Peyer's patch (tissue), 4 donors: Measurements from ENCODE around the gene IGFLR1. TPM values are rescaled to one million over a fixed set of nuclear protein-coding genes. Genes with fewer than 3 reads are reported as not detected.

Experiments used
- DNase-seq, 3 donors: peaks; one replicate each; pipeline ENCODE4 v3.0.0-alpha.2; 2017 to 2019
- H3K27ac ChIP-seq, 4 donors: fragments of 200-600 bp; sonication (generic); one replicate each; pipeline ENCODE4 v1.5.1; 2016 to 2019
- H3K27me3 ChIP-seq, 2 donors: fragments of 200-600 bp; sonication (generic); one replicate each; pipeline ENCODE4 v1.5.1; 2019
- H3K36me3 ChIP-seq, 3 donors: fragments of 200-600 bp; sonication (generic); one replicate each; pipeline ENCODE4 v1.5.1; 2016 to 2019
- H3K4me1 ChIP-seq, 4 donors: fragments of 200-600 bp; sonication (generic); one replicate each; pipeline ENCODE4 v1.5.1; 2016 to 2019
- H3K4me3 ChIP-seq, 4 donors: fragments of 200-600 bp; sonication (generic); 1 replicate in 3 of 4; 2 replicates in 1 of 4; pipeline ENCODE4 v1.5.1; 2016 to 2019; ENCODE audit warnings: mild to moderate bottlenecking in 1 of 4
- H3K9me3 ChIP-seq, 4 donors: fragments of 200-600 bp; sonication (generic); one replicate each; pipeline ENCODE4 v1.5.1; 2016 to 2019; ENCODE audit warnings: mild to moderate bottlenecking in 1 of 4
- POLR2A ChIP-seq, 2 donors: fragments of 450-650 bp; IDR thresholded peaks; one replicate each; pipeline ENCODE4 v1.5.1; 2017; ENCODE audit warnings: antibody characterized with exemption in 2 of 2, mild to moderate bottlenecking in 2 of 2, moderate library complexity in 2 of 2
- total RNA-seq, 4 donors: library from RNA; depleted of rRNA; stranded (reverse); fragments of >200 nt; gene quantifications; one replicate each; pipeline ENCODE4 v1.1.0, GENCODE V29; 2016
- TF ChIP-seq, protein P1 (sequence below), 6 experiments: fragments of 450-650 bp in 4 of 6; fragments of 200-600 bp in 2 of 6; sonication (generic) in 1 of 6; IDR thresholded peaks; one replicate each; pipeline ENCODE4 v1.5.1; 2017 to 2019; ENCODE audit warnings: antibody characterized with exemption in 6 of 6, mild to moderate bottlenecking in 3 of 6, moderate library complexity in 1 of 6

The IGFLR1 gene, protein sequence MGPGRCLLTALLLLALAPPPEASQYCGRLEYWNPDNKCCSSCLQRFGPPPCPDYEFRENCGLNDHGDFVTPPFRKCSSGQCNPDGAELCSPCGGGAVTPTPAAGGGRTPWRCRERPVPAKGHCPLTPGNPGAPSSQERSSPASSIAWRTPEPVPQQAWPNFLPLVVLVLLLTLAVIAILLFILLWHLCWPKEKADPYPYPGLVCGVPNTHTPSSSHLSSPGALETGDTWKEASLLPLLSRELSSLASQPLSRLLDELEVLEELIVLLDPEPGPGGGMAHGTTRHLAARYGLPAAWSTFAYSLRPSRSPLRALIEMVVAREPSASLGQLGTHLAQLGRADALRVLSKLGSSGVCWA
- 10 to 100 TPM in 3 of 4 donors, 1 to 10 TPM in 1; 8.3 to 14.2 (median 12.3) TPM for total RNA-seq

DNA sequence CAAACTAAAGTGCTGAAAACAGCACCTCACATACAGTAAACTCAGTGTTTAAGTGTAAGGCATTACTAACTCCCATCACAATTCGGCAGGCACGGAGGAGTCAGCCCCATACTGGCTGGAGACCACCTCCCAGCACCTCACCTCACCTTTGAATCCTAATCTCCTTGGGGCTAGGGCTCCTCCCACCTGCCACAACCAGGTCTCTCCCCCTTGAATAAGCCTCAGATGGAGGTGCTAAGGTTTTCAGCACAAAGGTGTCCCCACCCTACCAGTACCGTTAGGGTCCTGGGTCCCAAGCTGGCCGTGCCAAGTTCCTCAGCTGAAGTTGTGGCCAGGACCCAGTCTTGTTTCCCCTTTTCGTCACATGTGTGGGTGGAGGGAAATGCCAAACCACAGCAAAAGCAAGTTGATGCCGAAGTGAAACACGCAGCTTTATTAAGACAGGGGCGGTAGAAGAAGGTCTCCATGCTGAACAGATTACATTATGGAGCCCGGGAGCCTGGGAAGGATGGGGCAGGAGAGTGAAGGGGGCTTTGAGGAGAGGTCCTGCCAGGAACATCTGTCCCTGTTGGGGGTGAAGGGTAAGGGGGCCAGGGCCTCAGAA lies at the start of gene IGFLR1:
TSS of gene IGFLR1 (minus strand) at position 332 of the 604 bp plus-strand sequence. CDS start 1,272 bp downstream, outside the sequence.
- peak in 2 of 3 donors; percentile 81 to 83 for DNase-seq
- H3K4me1 ChIP-seq, result peaks cover 0 to 34% (median 19%) of the 10 kb centered on the region in 4 donors

DNA sequence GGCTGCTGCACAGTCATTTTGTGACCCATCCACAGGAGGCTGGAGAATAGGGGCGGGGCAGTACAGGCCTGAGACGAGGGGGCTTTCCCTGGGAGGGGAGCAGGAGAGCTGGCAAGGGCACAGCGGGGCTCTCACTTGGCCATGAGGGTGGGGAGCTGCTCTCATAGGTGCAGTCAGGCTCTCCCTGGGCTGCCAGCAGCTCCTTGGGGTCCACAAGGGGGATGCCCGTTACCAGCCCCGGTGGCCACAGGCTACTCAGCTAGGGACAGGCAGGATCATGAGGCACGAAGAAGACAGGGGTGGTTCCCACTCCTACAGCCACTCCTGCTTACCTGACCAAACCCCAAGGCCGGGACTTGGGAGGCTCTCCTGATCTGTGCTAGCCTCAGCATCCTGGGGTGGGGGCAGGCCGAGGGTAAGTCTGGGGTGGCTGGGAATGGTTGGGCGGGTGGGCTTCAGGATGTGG lies 49.6 kb upstream of the IGFLR1 start:
- Histone ChIP-seq H3K36me3 (no peaks in the 10 kb centered on the region), H3K27me3 (no peaks in the 10 kb centered on the region), H3K4me1 (no peaks in the 10 kb centered on the region), H3K4me3 (no peak overlapping the region), H3K27ac (no peak overlapping the region), H3K9me3 (no peaks in the 10 kb centered on the region)
- no peak for DNase-seq
- TF ChIP-seq POLR2A (IDR thresholded peaks at IDR 0.05), result no peak
- TF ChIP-seq, protein P1, sequence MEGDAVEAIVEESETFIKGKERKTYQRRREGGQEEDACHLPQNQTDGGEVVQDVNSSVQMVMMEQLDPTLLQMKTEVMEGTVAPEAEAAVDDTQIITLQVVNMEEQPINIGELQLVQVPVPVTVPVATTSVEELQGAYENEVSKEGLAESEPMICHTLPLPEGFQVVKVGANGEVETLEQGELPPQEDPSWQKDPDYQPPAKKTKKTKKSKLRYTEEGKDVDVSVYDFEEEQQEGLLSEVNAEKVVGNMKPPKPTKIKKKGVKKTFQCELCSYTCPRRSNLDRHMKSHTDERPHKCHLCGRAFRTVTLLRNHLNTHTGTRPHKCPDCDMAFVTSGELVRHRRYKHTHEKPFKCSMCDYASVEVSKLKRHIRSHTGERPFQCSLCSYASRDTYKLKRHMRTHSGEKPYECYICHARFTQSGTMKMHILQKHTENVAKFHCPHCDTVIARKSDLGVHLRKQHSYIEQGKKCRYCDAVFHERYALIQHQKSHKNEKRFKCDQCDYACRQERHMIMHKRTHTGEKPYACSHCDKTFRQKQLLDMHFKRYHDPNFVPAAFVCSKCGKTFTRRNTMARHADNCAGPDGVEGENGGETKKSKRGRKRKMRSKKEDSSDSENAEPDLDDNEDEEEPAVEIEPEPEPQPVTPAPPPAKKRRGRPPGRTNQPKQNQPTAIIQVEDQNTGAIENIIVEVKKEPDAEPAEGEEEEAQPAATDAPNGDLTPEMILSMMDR (IDR thresholded peaks at IDR 0.05), result no peak

More for the DNA sequence above, at the start of gene IGFLR1:
- Histone ChIP-seq H3K9me3 (no peaks in the 10 kb centered on the region), H3K36me3 (peaks cover 0 to 26% (median 0%) of the 10 kb centered on the region in 3 donors), H3K27ac (peak within 1 kb of the TSS; percentile 85 to 98 (median 90)), H3K4me3 (peak within 1 kb of the TSS; percentile 53 to 78 (median 66)), H3K27me3 (no peaks in the 10 kb centered on the region)
- no peak for TF ChIP-seq POLR2A (IDR thresholded peaks at IDR 0.05)
- TF ChIP-seq, protein P1 (IDR thresholded peaks at IDR 0.05), result no peak

DNA sequence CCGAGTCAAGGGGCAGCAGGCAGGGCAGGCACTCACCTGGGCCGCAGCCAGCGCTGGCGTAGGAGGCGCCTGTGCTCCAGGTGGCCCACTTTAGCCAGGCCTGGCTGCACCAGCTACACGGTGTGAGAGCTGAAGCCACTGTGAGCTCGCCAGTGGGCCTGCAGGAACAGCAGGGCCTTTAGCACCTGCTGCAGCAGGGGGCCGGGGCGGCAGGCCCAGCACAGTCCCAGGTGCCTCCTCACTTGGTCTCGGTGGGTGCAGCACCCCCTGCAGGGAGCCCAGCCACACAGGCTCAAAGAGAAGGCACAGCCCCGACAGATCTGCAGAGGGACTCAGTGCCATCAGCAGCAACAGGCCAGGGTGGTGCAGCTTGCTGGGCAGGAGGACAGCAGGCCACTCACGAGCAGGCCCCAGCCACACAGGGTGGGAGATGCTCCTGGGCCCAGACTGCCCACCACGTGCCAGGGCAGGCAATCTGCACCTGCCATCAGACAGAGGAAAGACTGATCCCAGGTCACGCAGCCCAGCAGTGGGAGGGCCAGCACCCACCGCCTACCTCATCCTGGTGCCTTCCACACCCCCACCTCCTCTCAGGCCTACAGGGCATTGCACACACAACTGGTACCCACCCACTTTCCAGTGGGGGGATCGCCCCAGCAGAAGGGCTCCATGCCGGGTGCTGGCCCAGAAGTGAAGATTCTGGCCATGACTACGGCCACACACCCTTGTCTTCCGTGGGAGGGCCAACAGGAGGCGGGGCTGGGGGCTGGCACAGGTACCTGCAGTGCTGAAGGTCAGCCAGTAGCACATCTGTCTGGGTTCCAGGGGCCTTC lies 48.9 kb upstream of the IGFLR1 start:
- TF ChIP-seq POLR2A (IDR thresholded peaks at IDR 0.05), result no peak
- TF ChIP-seq, protein P1 (IDR thresholded peaks at IDR 0.05), result no peak
- no peak overlapping the region for H3K4me3 ChIP-seq
- DNase-seq, result no peak

DNA sequence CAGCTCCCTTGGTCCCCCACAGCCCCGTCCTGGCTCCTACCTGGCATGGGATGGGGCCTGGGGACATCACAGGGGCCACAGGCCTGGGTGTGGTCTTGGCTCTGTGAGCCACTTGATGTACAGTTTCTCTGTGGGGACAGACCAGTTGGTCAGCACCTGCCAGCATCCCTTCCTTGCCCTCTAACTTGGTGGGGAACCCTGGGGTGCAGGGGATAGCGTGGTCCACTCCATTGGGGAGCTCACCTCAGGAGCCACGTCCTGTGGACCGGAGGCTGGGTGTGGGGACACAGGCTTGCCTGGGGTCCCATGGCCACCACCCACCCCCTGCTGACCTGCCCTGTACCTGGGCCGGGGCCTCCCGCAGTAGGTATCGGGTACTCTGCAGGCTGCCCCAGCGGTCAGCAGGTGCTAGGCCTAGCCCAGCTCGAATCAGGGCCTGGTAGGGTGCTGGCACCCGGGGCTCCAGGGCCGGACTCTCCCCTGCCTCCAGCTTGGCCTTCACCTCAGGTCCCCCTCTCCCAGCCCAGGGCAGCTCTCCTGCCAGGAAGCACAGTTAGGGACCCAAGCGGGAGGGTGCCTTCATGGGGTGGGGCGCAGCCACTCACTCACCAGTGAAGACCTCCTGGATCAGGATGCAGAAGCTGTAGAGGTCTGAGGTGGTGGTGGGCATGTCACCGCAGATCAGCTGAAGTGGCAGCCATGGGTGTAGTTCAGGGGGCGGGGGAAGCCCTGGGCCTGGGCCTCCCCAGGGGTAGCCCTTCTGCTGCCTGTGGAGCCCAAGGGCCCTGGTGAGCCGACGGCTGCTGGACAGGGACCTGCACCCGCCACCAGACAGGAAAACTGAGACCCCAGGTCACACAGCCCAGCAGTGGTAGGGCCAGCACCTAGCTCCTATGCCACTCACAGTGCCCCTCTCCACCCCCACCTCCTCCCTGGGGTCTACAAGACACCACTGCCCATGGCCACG lies 48.0 kb upstream of the IGFLR1 start:
- no peaks in the 10 kb centered on the region for H3K27me3 ChIP-seq
- no peak overlapping the region for H3K27ac ChIP-seq
- H3K36me3 ChIP-seq, result no peaks in the 10 kb centered on the region
- no peak for DNase-seq
- no peak for TF ChIP-seq POLR2A (IDR thresholded peaks at IDR 0.05)
- TF ChIP-seq, protein P1 (IDR thresholded peaks at IDR 0.05), result no peak
- H3K4me3 ChIP-seq, result no peak overlapping the region
- H3K9me3 ChIP-seq, result no peaks in the 10 kb centered on the region
- H3K4me1 ChIP-seq, result no peaks in the 10 kb centered on the region

More for the DNA sequence above, 48.9 kb upstream of the IGFLR1 start:
- Histone ChIP-seq H3K4me1 (no peaks in the 10 kb centered on the region), H3K27ac (no peak overlapping the region), H3K36me3 (no peaks in the 10 kb centered on the region), H3K9me3 (no peaks in the 10 kb centered on the region), H3K27me3 (no peaks in the 10 kb centered on the region)
